Right lobe of liver (tissue), 6 donors: ENCODE results near the gene FRK. TPM values are rescaled to one million over a fixed set of nuclear protein-coding genes. Genes with fewer than 3 reads are reported as not detected.

Experiments used
- ATAC-seq, 4 donors: fragments of 200-7000 bp; cut with Tn5 transposase; one replicate each; pipeline ENCODE4 v1.9.1; 2020; ENCODE audit warnings: mild to moderate bottlenecking in 4 of 4, moderate library complexity in 4 of 4
- DNase-seq, 3 donors: peaks; one replicate each; pipeline ENCODE4 v3.0.0-alpha.2; 2020
- H3K27ac ChIP-seq, 3 donors: fragments of 200-600 bp; one replicate each; pipeline ENCODE4 v1.8.0; 2022
- H3K27me3 ChIP-seq, 2 donors: fragments of 200-600 bp; one replicate each; pipeline ENCODE4 v1.8.0; 2022
- H3K36me3 ChIP-seq, 4 donors: fragments of 200-600 bp; sonication (generic) in 1 of 4; one replicate each; pipeline versions ENCODE4 v1.5.1 to v1.8.0; 2017 to 2022; ENCODE audit warnings: control low read depth in 1 of 4
- H3K4me1 ChIP-seq, 4 donors: fragments of 200-600 bp; sonication (generic) in 1 of 4; one replicate each; pipeline versions ENCODE4 v1.5.1 to v1.8.0; 2017 to 2022; ENCODE audit warnings: control low read depth in 1 of 4
- H3K4me3 ChIP-seq, 3 donors: fragments of 200-600 bp; one replicate each; pipeline ENCODE4 v1.8.0; 2022
- H3K9me3 ChIP-seq, 4 donors: fragments of 200-600 bp; sonication (generic) in 1 of 4; one replicate each; pipeline versions ENCODE4 v1.5.1 to v1.8.0; 2017 to 2022; ENCODE audit warnings: control low read depth in 1 of 4
- POLR2A ChIP-seq: fragments of 450-650 bp; IDR thresholded peaks from one replicate; pipeline ENCODE4 v1.6.1; 2017; ENCODE audit warnings: antibody characterized with exemption, mild to moderate bottlenecking
- WGBS: methylation state at CpG from one replicate; pipeline ENCODE4 v1.1.6; 2018; ENCODE audit warnings: low coverage, low lambda C conversion rate; ENCODE audit not compliant: insufficient coverage; ENCODE audit errors: missing lambda C conversion rate; 5-methylcytosine and 5-hydroxymethylcytosine counted together
- intact Hi-C, 2 donors: fragments of 100-400 bp; cut with DNase I; formaldehyde crosslinking; loops; one replicate each; pipeline versions ENCODE4 v1.11.2 to v1.14.1; 2022
- total RNA-seq, 6 experiments: library from RNA; depleted of rRNA in 2 of 6; stranded (reverse); fragments of >200 nt in 2 of 6; fragmentation: NEBNext Ultra II Directional in 3 of 6; extraction: Animal tissue kit (Norgen Biotek cat#: 25700) in 3 of 6; gene quantifications; one replicate each; pipeline versions ENCODE4 v1.1.0 to v1.2.4, GENCODE V29; 2016 to 2023
- TF ChIP-seq, protein P1 (sequence below), 4 donors: fragments of 200-600 bp in 3 of 4; fragments of 450-650 bp in 1 of 4; IDR thresholded peaks; one replicate each; pipeline versions ENCODE4 v1.5.1 to v1.8.0; 2016 to 2022; ENCODE audit warnings: antibody characterized with exemption in 4 of 4, mild to moderate bottlenecking in 2 of 4
- donor health status: DM: no; HTN: yes; CAD: no.
- donor health status: DM: no; HTN: no; CAD: no.
- donor health status: DM: no; HTN: no; CAD: no.
- donor health status: DM: no; HTN: yes; CAD: no.
- donor health status: DM: no; HTN: yes; CAD: no.

Gene FRK
- total RNA-seq, 6 experiments from 2014 or later = 8.4 to 14.1 (median 11.9) TPM

DNA sequence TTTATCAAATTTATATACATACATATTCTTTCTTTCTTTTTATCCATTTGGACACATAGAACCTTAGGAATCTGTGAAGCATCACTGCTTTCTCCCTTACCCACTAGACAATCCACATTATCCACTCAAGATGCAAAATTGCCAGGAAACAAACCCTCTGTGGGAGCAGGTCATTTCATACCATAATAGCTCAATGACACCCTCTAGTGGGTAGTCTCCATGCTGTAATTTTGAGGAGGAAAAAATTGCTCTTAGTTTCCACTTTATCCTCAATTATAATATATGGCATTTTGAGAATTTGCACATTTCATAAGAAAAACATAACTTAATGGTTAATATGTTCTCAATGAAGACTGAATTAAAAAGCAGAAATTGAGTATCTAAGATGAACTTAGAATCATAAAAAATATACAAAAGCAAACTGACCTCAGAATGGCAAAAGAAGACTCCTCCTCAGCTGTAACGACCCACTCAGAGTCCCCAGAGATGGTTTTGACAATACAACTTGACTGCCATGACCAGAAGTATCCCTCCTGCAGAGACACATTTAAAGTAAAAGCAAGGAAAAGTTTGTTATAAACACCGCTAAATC lies 164.1 kb downstream of the FRK start:
- no peak overlapping the region for H3K27ac ChIP-seq
- H3K4me3 ChIP-seq = no peak overlapping the region
- H3K27me3 ChIP-seq = no peaks in the 10 kb centered on the region
- TF ChIP-seq, protein P1, sequence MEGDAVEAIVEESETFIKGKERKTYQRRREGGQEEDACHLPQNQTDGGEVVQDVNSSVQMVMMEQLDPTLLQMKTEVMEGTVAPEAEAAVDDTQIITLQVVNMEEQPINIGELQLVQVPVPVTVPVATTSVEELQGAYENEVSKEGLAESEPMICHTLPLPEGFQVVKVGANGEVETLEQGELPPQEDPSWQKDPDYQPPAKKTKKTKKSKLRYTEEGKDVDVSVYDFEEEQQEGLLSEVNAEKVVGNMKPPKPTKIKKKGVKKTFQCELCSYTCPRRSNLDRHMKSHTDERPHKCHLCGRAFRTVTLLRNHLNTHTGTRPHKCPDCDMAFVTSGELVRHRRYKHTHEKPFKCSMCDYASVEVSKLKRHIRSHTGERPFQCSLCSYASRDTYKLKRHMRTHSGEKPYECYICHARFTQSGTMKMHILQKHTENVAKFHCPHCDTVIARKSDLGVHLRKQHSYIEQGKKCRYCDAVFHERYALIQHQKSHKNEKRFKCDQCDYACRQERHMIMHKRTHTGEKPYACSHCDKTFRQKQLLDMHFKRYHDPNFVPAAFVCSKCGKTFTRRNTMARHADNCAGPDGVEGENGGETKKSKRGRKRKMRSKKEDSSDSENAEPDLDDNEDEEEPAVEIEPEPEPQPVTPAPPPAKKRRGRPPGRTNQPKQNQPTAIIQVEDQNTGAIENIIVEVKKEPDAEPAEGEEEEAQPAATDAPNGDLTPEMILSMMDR (IDR thresholded peaks at IDR 0.05) = peak; percentile 71 to 77 (median 74)
- TF ChIP-seq POLR2A = no peak
- no peaks in the 10 kb centered on the region for H3K9me3 ChIP-seq
- H3K36me3 ChIP-seq = no peaks in the 10 kb centered on the region
- WGBS = 55% methylated on average over 2 of the region's 2 CpGs
- no peak for DNase-seq
- peaks cover 0 to 27% (median 9%) of the 10 kb centered on the region in 4 donors for H3K4me1 ChIP-seq
- intact Hi-C loops = no loop called here
- ATAC-seq = peak; percentile 72 to 81 (median 74)

- DNase-seq (no peak), ATAC-seq (peak; percentile 77 to 89 (median 82))
- peak overlapping the region in 1 of 3 donors; percentile 38 for H3K27ac ChIP-seq
- no peaks in the 10 kb centered on the region for H3K27me3 ChIP-seq
- H3K4me3 ChIP-seq = no peak overlapping the region
- peaks cover 0 to 27% (median 9%) of the 10 kb centered on the region in 4 donors for H3K4me1 ChIP-seq
- intact Hi-C loops = no loop called here
- no peaks in the 10 kb centered on the region for H3K36me3 ChIP-seq
- no peaks in the 10 kb centered on the region for H3K9me3 ChIP-seq
- TF ChIP-seq POLR2A = no peak
- TF ChIP-seq, protein P1 (IDR thresholded peaks at IDR 0.05) = no peak
- 35% methylated on average over 7 of the region's 7 CpGs for WGBS
Measured at GRCh38 chr6:115894426-115894992, 166.2 kb downstream of the FRK start.

DNA sequence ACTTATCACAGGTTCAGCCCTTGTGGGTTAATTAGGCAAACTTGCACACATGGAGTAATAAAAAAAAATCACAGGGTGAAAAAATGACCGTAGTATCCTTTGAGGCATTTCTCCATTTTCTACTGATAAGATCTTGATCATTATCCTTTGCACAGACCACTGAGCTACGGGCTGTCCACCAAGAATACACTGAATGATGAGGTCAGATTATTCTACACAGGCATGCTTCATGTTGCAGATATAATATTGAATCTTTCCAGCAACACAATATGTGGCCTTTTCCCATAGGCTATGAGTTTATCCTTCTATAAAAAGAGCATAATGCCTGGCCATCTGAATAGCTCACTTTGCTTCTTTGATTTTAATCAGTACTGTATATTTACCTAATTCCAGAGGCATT lies 168.9 kb downstream of the FRK start:
- no peak for ATAC-seq
- intact Hi-C loops = no loop called here
- 68% methylated on average over 2 of the region's 2 CpGs for WGBS

DNA sequence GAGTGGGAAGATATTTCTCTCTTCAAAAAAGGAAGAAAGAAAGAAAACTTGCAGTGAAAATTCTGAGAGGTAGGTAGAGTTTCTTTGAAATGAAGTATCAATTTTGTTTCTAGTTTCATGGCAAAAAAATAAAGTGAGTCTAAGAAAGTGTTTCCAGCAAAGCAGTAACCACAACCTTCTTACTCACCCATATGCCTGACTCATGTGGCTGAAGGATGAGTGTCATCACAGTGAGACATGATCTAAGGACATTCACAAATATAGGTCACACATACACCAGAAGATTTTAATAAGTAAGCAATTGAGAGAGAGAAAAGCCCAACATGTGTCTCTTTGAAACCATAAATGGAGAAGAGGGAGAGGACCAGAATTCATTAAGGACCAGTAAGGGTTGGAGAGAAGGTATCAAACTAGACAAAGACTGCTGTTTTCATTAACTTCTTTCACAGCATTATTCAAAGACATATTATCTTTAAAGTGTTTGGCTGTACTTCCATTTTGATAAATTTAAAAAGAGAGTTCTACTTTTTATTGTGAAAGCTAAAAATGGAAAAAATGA lies 169.5 kb downstream of the FRK start:
- ATAC-seq (no peak), DNase-seq (no peak)
- Histone ChIP-seq H3K36me3 (no peaks in the 10 kb centered on the region), H3K9me3 (no peaks in the 10 kb centered on the region), H3K4me3 (no peak overlapping the region), H3K4me1 (peaks cover 0 to 25% (median 9%) of the 10 kb centered on the region in 4 donors), H3K27me3 (no peaks in the 10 kb centered on the region), H3K27ac (no peak overlapping the region)
- TF ChIP-seq, protein P1 (IDR thresholded peaks at IDR 0.05) = no peak
- no peak for TF ChIP-seq POLR2A
- intact Hi-C loops = no loop called here

More for the DNA sequence above, 168.9 kb downstream of the FRK start:
- H3K27me3 ChIP-seq = no peaks in the 10 kb centered on the region
- H3K36me3 ChIP-seq = no peaks in the 10 kb centered on the region
- no peak overlapping the region for H3K4me3 ChIP-seq
- no peak for TF ChIP-seq POLR2A
- TF ChIP-seq, protein P1 (IDR thresholded peaks at IDR 0.05) = no peak
- H3K4me1 ChIP-seq = peaks cover 0 to 27% (median 9%) of the 10 kb centered on the region in 4 donors
- H3K9me3 ChIP-seq = no peaks in the 10 kb centered on the region
- DNase-seq = no peak
- H3K27ac ChIP-seq = no peak overlapping the region
